ENCODE data around the gene DNMT1. TPM values are rescaled to one million over a fixed set of nuclear protein-coding genes. Genes with fewer than 3 reads are reported as not detected.
"Not testable (repeated sequence)": the region's sequence is repeated elsewhere in the genome, so short reads cannot be mapped to it uniquely, and the experiment has no call there.

DNMT1 gene
- total RNA-seq, 1 donor from 2014 or later = 21.4 TPM

DNA sequence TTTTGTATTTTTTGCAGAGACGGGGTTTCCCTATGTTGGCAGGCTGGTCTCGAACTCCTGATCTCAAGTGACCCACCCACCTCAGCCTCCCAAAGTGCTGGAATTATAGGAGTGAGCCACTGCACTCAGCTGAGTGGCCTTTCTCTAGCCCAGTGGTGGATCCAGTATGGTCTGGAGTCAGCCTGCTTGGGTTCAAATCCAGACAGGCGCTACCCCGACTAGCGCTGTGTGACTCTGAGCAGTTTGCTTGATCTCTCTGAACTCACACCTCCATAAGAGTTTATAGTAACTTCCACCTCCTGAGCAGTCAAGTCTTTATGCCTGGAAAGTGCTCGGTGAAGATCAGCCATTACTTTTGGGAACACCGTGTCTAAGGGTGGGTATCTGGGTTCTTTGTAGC, 25.9 kb upstream of the DNMT1 start:
- DNase-seq = no peak

DNA sequence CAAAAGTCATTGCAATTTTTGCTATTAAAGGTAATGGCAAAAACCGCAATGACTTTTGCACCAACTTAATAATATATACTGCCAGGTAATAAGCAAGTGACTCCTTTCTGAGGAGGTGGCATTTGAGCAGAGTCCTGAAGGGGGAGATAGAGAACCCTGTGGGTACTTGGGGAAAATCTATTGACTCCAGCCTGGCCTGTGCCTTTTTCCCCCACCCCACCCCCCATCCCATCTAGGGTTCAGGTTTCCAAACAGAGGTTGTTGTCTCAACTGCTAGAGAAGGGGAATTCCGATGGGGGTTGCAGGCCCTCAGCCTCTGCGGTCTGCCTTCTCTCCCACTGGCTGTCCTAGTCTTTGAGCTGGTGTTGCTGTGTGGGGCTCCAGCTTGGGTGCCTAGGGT, 24.9 kb upstream of the DNMT1 start:
- no peak for DNase-seq

DNA sequence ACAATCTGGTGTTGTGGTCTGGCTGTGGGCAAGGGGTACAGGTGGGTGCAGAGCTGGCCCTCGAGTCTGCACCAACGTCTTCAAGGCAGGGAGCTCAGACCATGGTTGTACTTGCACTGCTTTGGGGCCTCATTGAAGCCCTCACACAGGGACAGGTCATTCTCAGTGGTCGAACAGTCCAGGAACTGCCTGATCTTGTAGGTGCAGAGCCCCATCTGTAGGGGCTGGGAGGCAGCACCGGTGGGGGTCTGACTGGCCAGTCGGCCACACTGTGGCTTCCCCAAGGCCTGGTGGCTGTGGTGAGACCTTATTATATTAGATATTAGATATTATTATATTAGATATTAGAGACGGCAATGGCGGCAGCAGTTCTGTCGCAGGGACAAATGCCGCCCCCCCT, 22.3 kb upstream of the DNMT1 start:
- DNase-seq = no peak

DNA sequence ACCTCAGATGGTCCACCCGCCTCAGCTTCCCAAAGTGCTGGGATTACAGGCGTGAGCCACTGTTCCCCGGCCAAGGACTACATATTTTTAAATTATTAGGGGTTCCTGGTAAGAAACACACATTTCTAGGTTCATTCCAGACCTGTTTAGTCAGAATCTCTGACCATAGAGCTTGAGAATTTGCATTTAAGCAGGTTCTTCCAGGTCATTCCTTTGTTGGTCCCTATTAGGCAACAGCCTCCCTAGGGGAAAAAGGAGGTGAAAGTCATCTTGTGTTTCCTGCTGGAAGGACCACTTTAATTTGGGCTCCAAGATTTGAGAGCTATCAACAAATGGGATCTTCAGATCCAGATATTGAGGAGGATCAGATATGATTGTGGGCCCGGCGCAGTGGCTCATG, 20.0 kb upstream of the DNMT1 start:
- DNase-seq = no peak

DNA sequence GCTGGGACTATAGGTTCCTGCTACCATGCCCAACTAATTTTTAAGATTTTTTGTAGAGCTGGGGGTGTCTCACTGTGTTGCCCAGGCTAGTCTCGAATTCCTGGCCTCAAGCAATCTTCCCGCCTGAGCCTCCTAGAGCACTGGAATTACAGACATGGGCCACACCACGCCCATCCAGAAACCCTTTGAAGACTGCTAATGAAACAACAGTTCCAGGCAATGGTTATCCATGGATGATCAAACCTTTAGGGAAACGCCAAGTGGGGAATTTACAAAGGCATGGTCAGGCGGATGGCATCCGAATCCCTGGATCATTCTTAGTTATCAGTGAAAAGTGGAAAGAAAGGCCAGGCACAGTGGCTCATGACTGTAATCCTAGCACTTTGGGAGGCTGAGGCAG, 16.9 kb upstream of the DNMT1 start:
- DNase-seq = no peak

DNA sequence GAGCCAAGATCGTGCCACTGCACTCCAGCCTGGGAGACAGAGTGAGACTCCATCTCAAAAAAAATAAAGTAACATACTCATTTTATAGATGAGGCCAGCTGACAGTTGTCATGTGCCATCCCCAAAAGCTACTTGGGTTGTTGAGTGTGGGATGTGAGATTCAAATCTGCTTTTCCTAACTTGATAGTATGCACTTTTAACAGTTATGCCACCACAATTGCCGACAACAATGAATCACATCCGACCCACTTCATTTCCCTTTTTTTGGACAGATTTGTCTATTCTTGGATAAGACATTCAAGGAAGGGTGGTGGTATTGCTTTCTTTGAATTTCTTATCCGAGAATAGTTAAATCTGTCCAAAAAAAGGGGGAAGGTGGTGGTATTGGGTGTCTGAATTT, 16.3 kb upstream of the DNMT1 start:
- DNase-seq = no peak

DNA sequence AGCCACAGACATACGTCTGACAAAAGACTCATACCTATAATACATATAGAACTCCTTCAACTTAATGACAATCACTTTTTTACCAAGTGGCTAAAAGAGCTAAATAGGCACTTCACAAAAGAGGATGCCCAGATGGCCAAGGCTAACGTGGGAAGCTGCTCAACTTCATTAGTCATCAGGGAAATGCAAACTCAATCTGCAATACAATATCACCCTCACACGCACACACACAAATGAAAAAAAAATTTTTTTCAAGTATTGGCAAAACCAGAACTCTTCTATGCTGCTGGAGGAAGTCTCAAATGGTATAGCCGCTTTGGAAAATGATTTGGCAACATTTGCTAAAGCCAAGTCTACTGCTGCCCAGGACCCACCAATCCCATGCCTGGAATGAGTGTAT, 14.6 kb upstream of the DNMT1 start:
- no peak for DNase-seq

DNA sequence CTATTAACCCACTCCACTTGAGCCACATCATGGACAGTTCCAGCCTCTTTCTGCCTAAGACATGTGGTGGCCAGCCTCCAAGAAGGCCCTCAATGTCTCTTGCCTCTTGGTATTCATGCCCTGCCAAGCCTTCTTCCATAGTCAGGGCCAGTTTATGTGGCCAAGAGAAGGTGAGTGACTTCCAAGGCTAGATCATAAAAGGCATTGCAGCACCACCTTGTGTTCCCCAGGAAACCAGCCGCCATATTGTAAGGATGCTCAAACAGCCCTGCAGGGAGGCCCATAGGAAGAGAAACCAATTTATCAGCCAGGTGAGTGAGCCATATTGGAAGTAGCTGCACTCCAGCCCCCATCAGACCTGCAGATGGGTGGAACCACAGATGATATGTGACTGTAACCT, 12.3 kb upstream of the DNMT1 start:
- DNase-seq = no peak

DNA sequence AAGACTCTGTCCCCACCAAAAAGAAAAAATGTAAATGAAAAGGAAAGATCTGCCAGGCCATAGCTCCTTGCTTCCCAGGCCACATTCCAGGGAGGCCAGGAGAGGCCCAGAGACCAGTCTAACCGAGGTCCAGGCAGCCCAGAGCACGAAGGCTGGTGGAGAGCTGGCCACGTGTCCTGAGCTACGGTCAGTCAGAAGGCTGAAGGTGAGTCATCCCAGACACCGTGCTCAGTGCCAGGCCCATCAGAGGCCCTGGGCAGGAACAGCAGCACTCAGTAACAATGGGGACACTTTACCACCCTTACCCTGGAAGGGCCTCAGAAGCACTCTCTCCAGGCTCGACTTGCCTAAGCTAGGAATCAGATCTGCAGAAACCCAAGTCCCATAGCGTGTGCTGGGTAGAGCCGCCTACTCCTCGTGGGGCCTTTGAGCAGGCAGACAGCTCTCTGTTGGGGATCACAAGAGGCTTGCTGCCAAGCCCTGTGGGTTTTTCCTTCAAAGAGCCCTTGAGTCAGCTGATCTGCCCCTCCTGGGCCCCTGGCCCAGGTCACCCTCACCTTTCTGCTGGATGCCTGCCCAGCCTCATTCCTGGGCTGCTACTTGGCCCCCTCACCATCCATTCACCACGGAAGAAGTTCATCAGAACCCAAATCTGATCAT, 11.6 kb upstream of the DNMT1 start:
- DNase-seq = no peak

DNA sequence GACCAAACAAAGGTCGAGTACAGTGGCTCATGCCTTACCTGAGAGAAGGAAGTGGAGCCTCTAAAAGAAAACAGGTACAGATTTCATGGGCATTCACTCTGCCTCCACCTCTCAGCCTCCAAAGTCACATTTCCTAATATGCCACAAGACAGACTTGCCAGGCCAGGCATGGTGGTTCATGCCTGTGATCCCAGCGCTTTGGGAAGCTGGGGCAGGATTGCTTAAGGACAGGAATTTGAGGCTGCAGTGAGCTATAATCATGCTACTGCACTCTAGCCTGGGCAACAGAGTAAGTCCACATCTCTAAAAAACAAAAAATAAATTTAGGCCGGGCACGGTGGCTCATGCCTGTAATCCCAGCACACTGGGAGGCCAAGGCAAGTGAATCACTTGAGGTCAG, 10.9 kb upstream of the DNMT1 start:
- DNase-seq = no peak

DNA sequence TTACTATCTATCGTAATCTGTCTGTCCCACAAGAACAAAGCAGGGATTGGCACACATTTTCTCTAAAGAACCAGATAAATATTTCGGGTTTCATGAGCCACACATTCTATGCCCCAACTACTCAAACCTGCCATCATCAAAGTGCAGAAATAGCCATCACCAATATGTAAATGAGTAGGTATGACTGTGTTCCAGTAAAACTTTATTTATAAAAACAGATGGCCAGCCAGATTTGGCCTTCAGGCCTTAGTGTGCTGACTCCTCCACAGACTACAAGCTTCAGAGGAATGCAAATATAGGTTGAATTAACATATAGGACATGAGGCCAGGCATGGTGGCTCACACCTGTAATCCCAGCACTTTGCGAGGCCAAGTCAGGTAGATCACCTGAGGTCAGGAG, 8.9 kb upstream of the DNMT1 start:
- no peak for DNase-seq

DNA sequence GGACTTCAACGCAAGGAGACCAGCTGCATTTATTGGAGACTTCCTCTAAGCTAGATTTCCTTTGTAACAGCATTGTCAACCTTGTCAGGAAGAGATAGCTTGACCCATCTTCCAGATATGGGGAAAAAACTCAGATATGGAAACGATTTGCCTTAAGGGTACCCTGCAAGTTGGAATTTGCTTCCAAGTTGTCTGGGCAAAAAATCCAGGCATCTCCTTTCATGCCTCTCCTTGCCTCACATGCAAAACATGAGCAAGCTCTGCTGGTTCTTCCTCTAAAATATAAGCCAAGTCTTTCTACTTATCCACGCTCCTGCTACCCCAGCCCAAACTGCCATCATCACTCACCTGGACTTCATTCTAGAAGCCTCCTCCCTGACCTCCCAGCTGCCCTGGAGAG, 6.4 kb upstream of the DNMT1 start:
- DNase-seq = no peak

DNA sequence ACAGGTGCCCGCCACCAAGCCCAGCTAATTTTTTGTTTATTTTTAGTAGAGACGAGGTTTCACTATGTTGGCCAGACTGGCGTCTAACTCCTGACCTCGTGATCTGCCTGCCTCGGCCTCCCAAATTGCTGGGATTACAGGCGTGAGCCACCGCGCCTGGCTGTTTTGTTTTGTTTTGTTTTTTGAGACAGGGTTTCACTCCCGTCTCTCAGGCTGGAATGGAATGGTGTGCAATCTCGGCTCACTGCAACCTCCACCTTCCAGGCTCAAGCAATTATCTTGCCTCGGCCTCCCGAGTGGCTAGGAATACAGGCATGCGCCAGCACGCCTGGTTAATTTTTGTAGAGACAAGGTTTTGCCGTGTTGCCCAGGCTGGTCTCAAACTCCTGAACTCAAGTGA, 5.3 kb upstream of the DNMT1 start:
- DNase-seq = not testable (repeated sequence)

DNA sequence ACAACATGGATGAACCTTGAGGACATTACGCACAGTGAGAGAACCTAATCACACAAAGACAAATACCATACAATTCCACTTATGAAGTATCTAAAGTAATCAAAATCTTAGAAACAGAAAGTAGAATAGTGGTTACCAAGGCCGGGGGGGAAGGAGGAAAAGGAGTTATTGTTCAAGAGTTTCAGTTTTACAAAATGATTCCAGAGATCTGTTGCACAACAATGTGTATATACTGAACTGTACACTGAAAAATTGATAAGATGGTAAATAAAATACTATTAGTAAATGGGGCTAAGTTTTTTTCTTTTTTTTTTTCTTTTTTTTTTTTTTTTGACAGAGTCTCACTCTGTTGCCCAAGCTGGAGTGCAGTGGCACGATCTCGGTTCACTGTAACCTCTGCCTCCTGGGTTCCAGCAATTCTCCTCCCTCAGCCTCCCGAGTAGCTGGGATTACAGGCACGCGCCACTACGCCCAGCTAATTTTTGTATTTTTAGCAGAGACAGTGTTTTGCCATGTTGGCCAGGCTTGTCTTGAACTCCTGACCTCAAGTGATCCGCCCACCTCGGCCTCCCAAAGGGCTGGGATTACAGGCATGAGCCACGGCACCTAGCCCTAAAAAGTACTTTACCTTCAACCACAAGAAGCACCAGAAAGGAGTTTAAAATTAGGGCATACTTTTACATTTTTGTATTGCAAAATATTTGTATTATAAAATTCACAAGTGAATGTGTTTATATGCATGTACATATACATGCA, 4.3 kb upstream of the DNMT1 start:
- not testable (repeated sequence) for DNase-seq

DNA sequence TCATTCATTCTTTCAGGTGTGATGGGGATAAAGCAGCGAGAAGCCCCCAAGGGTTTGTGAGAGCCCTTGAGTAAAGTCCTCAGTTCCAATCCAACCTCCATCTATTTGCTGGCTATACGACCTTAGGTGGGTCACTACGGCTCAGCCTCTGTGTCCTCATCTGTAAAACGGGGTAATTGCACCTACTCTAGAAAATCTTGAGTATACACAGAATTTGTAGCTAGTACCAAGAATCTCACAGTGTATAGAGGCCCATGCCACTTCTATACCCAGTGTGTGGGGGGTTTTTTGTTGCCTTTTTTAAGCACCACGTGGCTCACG, 406 bp upstream of the DNMT1 start:
- DNase-seq = no peak

DNA sequence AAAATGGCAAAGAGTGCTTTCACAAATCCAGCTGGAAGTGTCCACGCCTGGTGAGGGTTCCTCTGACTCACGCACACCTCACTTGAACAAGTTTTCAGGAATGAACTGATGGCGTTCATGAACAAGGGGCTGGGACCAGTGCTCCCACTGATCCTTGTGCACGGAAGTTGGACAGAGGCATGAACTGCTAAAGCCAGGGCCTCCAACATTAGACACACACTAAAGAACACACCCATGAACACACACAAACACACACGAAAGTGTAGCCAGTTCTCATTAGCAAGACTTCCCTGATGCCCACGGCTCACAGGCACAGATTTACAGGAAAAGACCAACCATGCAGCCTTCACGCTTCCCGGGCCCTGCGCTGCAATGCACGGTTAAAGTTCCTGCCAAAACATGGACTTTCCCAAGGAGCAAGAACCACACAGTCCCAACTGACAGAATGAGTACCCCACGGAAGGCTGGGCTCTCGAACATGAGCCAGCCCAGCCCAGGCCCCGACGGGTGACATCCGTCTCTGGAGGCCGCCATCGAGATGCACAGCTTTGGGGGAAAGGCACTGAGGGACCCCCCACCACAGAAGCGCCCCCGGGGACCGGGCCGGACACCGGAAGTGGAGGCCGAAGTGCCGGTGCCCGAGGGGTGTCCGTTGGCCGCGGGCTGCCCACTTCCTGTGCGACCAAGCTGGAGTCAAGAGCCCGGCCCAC, 808 bp downstream of the DNMT1 start:
- DNase-seq = no peak

DNA sequence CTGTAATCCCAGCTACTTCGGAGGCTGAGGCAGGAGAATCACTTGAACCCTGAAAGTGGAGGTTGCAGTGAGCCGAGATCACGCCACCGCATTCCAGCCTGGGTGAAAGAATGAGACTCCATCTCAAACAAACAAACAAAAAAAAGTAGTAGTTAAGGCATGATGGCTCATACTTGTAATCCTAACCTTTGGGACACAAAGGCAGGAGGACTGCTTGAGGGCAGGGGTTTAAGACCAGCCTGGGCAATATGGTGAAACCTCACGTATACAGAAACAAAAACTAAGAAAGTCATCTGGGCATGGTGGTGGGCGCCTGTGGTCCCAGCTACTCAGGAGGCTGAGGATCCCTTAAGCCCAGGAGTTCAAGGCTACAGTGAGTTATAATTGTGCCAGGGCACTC, 1.8 kb downstream of the DNMT1 start:
- DNase-seq = no peak

DNA sequence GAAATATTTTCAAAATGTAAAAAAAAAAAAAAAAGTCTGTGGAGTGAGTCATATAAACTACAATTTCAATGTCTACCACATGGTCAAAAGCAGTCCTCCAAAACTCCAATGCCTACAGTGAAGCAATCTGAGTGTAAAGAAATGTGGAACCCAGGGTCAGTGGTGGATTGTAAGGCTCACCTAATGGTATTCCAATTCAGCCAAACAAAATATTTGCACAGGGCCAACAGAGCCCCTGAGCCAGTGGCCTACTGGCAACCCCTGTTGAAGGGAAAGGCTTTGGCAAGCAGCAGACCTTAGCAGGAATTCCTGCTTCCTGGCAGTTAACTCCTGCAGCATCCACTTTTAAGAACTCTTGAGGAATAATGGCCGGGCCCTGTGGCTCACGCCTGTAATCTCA, 3.4 kb downstream of the DNMT1 start:
- DNase-seq = no peak

DNA sequence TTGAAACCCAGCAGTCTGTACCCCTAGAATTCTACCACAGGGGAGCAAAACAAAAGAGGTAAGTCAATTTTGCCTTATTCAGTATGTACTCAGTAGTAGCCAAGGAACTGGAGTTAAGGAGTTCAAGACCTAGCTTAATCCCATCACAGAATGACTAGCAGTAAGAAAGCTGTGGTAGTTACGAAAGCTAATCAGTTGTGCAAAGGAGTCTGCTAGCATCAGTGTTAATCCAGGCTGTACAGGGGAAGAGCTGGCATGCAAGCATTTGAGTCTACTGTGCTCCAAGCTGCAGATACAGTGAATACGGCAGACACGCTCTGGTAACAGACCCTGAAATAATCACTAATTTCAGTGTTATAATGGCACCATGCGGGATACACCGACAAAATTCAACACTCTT, 4.7 kb downstream of the DNMT1 start:
- DNase-seq = no peak

DNA sequence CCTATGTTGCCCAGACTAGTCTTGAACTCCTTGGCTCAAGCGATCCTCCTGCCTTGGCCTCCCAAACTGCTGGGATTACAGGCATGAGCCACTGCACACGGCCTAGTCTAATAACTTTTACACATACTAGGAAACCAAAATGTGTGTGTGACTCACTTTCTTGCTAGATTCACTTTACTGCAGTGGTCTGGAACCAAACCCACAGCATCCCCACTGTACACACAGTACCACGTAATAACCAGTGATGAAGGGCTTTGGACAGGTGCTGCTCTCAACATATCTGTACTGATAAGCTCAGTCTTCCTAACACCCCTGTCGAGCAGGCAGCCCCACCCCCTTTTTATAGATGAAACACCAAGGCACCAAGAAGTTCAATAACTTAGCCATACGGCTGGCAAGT, 5.1 kb downstream of the DNMT1 start:
- DNase-seq = no peak

DNA sequence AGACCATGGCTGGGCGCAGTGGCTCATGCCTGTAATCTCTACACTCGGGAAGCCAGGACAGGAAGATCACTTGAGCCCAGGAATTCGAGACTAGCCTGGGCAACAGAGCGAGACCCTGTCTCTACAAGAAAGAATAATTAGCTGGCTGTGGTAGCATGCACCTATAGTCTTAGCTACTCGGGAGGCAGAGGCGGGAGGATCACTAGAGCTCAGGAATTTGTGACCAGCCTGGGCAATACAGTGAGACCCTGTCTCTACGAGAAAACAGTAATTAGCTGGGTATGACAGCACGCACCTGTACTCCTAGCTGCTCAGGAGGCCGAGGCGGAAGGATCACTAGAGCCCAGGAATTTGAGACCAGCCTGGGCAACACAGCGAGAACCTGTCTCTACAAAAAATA, 7.4 kb downstream of the DNMT1 start:
- no peak for DNase-seq

DNA sequence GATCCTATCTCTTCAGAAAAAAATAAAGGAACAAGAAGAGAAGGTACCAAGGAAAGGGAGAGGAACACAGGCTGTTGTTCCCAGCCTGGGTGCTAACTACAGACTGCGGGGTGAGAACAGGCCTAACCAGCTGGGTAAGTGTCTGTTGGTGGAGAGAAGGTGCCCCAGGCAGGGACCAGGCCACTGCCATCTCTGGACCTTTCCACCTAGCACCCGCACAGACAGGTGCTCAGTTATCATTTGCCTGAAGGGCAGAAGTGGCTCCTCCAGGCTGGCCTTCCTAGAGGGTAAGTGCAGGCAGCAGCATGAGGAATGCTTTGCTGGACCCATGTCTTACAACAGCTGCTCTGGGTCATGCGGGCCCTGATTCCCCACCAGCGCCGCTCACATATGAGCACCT, 10.1 kb downstream of the DNMT1 start:
- no peak for DNase-seq

DNA sequence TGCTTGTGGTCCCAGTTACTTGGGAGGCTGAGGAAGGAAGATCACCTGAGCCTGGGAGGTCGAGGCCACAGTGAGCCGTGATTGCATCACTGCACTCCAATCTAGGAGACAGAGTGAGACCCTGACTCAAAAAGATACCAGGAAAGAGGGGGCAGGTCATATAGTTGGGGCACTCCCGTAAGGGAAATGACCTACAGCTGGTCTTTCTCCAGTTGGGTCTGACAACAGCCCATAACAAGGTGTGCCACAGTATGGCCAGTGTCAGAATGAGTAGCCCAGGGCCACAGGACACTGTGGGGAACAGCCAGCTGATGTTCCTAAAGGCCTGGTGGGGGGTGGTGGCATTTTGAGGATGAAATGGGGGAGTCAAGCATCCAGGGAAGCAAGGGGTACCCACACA, 10.8 kb downstream of the DNMT1 start:
- DNase-seq = no peak

DNA sequence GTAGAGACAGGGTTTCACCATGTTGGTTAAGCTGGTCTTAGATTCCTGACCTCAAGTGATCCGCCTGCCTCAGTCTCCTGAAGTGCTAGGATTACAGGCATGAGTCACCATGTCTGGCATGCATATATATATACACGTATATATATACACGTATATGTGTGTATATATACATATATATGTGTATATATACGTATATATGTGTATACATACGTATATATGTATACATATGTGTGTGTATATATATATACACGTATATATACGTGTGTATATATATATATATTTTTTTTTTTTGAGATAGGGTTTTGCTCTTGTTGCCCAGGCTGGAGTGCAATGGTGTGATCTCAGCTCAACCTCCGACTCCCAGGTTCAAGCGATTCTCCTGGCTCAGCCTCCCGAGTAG, 11.9 kb downstream of the DNMT1 start:
- DNase-seq = no peak

All from occipital lobe (tissue), 2 donors.